ENCODE results near the gene HDAC10. TPM values are rescaled to one million over a fixed set of nuclear protein-coding genes. Genes with fewer than 3 reads are reported as not detected.

Gene HDAC10
- total RNA-seq, 1 donor from 2014 or later: 48.9 TPM

- DNase-seq (ENCODE audit: low read depth): no peak
These were observed 49.6 kb downstream of the HDAC10 start for GRCh38 chr22:50201191-50202129.

- DNase-seq (ENCODE audit: low read depth): peak; percentile 47
These were observed 50.4 kb downstream of the HDAC10 start, which contains the start of gene SELENOO for GRCh38 chr22:50200461-50201190. Gene SELENOO, plus strand, starts transcription at chr22:50201011. Its CDS starts 26 bp downstream, at chr22:50201037.

- no peak for DNase-seq (ENCODE audit: low read depth)
These were observed 51.1 kb downstream of the HDAC10 start for GRCh38 chr22:50199829-50200460.

- DNase-seq (ENCODE audit: low read depth): no peak
These were observed 51.8 kb downstream of the HDAC10 start for GRCh38 chr22:50199251-50199721.

GRCh38 chr22:50198624-50199017 lies 52.4 kb downstream of the HDAC10 start:
- DNase-seq (ENCODE audit: low read depth): no peak

- no peak for DNase-seq (ENCODE audit: low read depth)
These were observed 53.0 kb downstream of the HDAC10 start for GRCh38 chr22:50197856-50198623.

- DNase-seq (ENCODE audit: low read depth): no peak
These were observed 53.9 kb downstream of the HDAC10 start for GRCh38 chr22:50197000-50197800.

- no peak for DNase-seq (ENCODE audit: low read depth)
These were observed 54.8 kb downstream of the HDAC10 start for GRCh38 chr22:50196256-50196655.

Other genes starting within 250 kb of the HDAC10 start
- not detected in 2 replicates for gene IL17REL, start 238.5 kb downstream of the HDAC10 start, total RNA-seq
- gene TTLL8, start 193.0 kb downstream of the HDAC10 start, total RNA-seq: not detected in 2 replicates
- not detected in 2 replicates for gene MLC1, start 165.8 kb downstream of the HDAC10 start, total RNA-seq
- gene MOV10L1, start 161.3 kb downstream of the HDAC10 start, total RNA-seq: not detected in 2 replicates
- not detected in 2 replicates for gene PANX2, start 80.5 kb downstream of the HDAC10 start, total RNA-seq
- 24.7 and 37.4 TPM in 2 replicates for gene TRABD, start 65.4 kb downstream of the HDAC10 start, total RNA-seq
- gene SELENOO, start 50.3 kb downstream of the HDAC10 start, total RNA-seq: 23.4 and 26.7 TPM in 2 replicates
- gene TUBGCP6, start 6.2 kb downstream of the HDAC10 start, total RNA-seq: 26.2 and 34.5 TPM in 2 replicates
- 22.0 and 26.0 TPM in 2 replicates for gene MAPK12, start 10.4 kb upstream of the HDAC10 start, total RNA-seq
- 9.9 and 10.2 TPM in 2 replicates for gene MAPK11, start 19.1 kb upstream of the HDAC10 start, total RNA-seq
- gene PLXNB2, start 56.4 kb upstream of the HDAC10 start, total RNA-seq: 98.8 and 582 TPM in 2 replicates
- gene DENND6B, start 75.7 kb upstream of the HDAC10 start, total RNA-seq: 2.4 and 11.9 TPM in 2 replicates
- 46.2 and 57.3 TPM in 2 replicates for gene PPP6R2, start 92.1 kb upstream of the HDAC10 start, total RNA-seq
- 51.4 and 68.2 TPM in 2 replicates for gene SBF1, start 223.8 kb upstream of the HDAC10 start, total RNA-seq
- gene ADM2, start 230.3 kb upstream of the HDAC10 start, total RNA-seq: 2.3 and 3.4 TPM in 2 replicates
- gene MIOX, start 235.6 kb upstream of the HDAC10 start, total RNA-seq: 0.10 and 1.7 TPM in 2 replicates